GM21381 (cell line): ENCODE measurements around the gene TESPA1.
"Not testable (repeated sequence)": the region's sequence is repeated elsewhere in the genome, so short reads cannot be mapped to it uniquely, and the experiment has no call there.

Experiments used
- ATAC-seq: cut with Tn5 transposase; IDR thresholded peaks from one replicate; pipeline ENCODE4 v1.9.1; 2021; ENCODE audit warnings: mild to moderate bottlenecking, moderate library complexity; ENCODE audit not compliant: unreplicated experiment

Gene TESPA1

GRCh38 chr12:54986773-54987172, 2.2 kb upstream of the TESPA1 start:
- ATAC-seq: not testable (repeated sequence)

GRCh38 chr12:54983536-54984101, 943 bp downstream of the TESPA1 start:
- no peak for ATAC-seq

- ATAC-seq: no peak
Measured at GRCh38 chr12:54981796-54982195, 2.8 kb downstream of the TESPA1 start.

- no peak for ATAC-seq
Measured at GRCh38 chr12:54980341-54980740, 4.2 kb downstream of the TESPA1 start.

- no peak for ATAC-seq
Measured at GRCh38 chr12:54977857-54978256, 6.7 kb downstream of the TESPA1 start.

GRCh38 chr12:54977155-54977554, 7.4 kb downstream of the TESPA1 start:
- no peak for ATAC-seq

- no peak for ATAC-seq
Measured at GRCh38 chr12:54975875-54976274, 8.7 kb downstream of the TESPA1 start.

GRCh38 chr12:54975272-54975671, 9.3 kb downstream of the TESPA1 start:
- no peak for ATAC-seq

GRCh38 chr12:54974279-54974678, 10.3 kb downstream of the TESPA1 start:
- ATAC-seq: no peak

- no peak for ATAC-seq
Measured at GRCh38 chr12:54973556-54973955, 11.0 kb downstream of the TESPA1 start.

- no peak for ATAC-seq
Measured at GRCh38 chr12:54970741-54971140, 13.8 kb downstream of the TESPA1 start.

GRCh38 chr12:54968181-54968730, 16.3 kb downstream of the TESPA1 start:
- ATAC-seq: no peak

GRCh38 chr12:54967461-54967860, 17.1 kb downstream of the TESPA1 start:
- no peak for ATAC-seq

GRCh38 chr12:54961190-54961589, 23.4 kb downstream of the TESPA1 start:
- no peak for ATAC-seq

- no peak for ATAC-seq
Measured at GRCh38 chr12:54959291-54960018, 25.1 kb downstream of the TESPA1 start.

GRCh38 chr12:54958048-54958658, 26.4 kb downstream of the TESPA1 start:
- peak; percentile 51 for ATAC-seq

GRCh38 chr12:54956818-54957641, 27.5 kb downstream of the TESPA1 start:
- ATAC-seq: no peak

GRCh38 chr12:54956322-54956721, 28.2 kb downstream of the TESPA1 start:
- no peak for ATAC-seq

GRCh38 chr12:54954801-54955200, 29.8 kb downstream of the TESPA1 start:
- no peak for ATAC-seq

- no peak for ATAC-seq
Measured at GRCh38 chr12:54954228-54954627, 30.3 kb downstream of the TESPA1 start.

- no peak for ATAC-seq
Measured at GRCh38 chr12:54950071-54950727, 34.4 kb downstream of the TESPA1 start.
